HFFc6 (cell line): ENCODE results near the gene NUCB1. TPM values are rescaled to one million over a fixed set of nuclear protein-coding genes. Genes with fewer than 3 reads are reported as not detected.

Experiments
- DNase-seq: peaks from one replicate; pipeline ENCODE4 v3.0.0-alpha.2; 2018
- H3K27ac Mint-ChIP-seq: 2 replicates; pipeline ENCODE4 v1.8.0; 2020; ENCODE audit warnings: mild to moderate bottlenecking, mixed read lengths
- H3K27me3 Mint-ChIP-seq: 2 replicates; pipeline ENCODE4 v1.8.0; 2021; ENCODE audit warnings: mild to moderate bottlenecking, moderate library complexity, mixed read lengths; ENCODE audit not compliant: insufficient read depth
- H3K36me3 Mint-ChIP-seq: 2 replicates; pipeline ENCODE4 v1.8.0; 2021; ENCODE audit warnings: low read depth, mixed read lengths
- H3K4me1 Mint-ChIP-seq: 2 replicates; pipeline ENCODE4 v1.8.0; 2020; ENCODE audit warnings: low read depth, mixed read lengths
- H3K4me3 Mint-ChIP-seq: 2 replicates; pipeline ENCODE4 v1.8.0; 2020; ENCODE audit warnings: mild to moderate bottlenecking, moderate library complexity, mixed read lengths
- H3K9me3 Mint-ChIP-seq: 2 replicates; pipeline ENCODE4 v1.8.0; 2020; ENCODE audit warnings: mild to moderate bottlenecking, mixed read lengths
- total RNA-seq, 6 experiments: library from RNA; stranded (reverse); fragmentation: NEBNext Ultra II Directional; extraction: Animal tissue kit (Norgen Biotek cat#: 25700); gene quantifications; 2 replicates in 1 of 6; 3 replicates in 5 of 6; pipeline ENCODE4 v1.2.3, GENCODE V29; 2021
- TF ChIP-seq, protein P1 (sequence below): fragments of 200-600 bp; sonication (generic); IDR thresholded peaks from 2 replicates; pipeline ENCODE4 v1.5.0; 2021; ENCODE audit warnings: antibody characterized with exemption, mild to moderate bottlenecking

NUCB1 gene
- total RNA-seq, 6 experiments from 2014 or later = 129 to 160 (median 152) TPM

GRCh38 chr19:48933382-48933932 is 33.3 kb downstream of the NUCB1 start, which contains the start of gene DHDH:
TSS of gene DHDH (plus strand) at chr19:48933699. CDS start at chr19:48933722, 23 bp downstream.
- Mint-ChIP-seq H3K9me3 (no peaks in the 10 kb centered on the region; the same call in 1 of the 2 replicates), H3K27me3 (peaks cover 14% of the 10 kb centered on the region), H3K36me3 (no peaks in the 10 kb centered on the region; the same call in 1 of the 2 replicates), H3K4me3 (peak within 1 kb of the TSS; percentile 85), H3K27ac (no peak within 1 kb of the TSS), H3K4me1 (peaks cover 11% of the 10 kb centered on the region)
- TF ChIP-seq, protein P1, sequence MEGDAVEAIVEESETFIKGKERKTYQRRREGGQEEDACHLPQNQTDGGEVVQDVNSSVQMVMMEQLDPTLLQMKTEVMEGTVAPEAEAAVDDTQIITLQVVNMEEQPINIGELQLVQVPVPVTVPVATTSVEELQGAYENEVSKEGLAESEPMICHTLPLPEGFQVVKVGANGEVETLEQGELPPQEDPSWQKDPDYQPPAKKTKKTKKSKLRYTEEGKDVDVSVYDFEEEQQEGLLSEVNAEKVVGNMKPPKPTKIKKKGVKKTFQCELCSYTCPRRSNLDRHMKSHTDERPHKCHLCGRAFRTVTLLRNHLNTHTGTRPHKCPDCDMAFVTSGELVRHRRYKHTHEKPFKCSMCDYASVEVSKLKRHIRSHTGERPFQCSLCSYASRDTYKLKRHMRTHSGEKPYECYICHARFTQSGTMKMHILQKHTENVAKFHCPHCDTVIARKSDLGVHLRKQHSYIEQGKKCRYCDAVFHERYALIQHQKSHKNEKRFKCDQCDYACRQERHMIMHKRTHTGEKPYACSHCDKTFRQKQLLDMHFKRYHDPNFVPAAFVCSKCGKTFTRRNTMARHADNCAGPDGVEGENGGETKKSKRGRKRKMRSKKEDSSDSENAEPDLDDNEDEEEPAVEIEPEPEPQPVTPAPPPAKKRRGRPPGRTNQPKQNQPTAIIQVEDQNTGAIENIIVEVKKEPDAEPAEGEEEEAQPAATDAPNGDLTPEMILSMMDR = no peak
- peak; percentile 9 for DNase-seq

- no peaks in the 10 kb centered on the region; the same call in 1 of the 2 replicates for H3K9me3 Mint-ChIP-seq
Observed at GRCh38 chr19:48934837-48935236, 34.7 kb downstream of the NUCB1 start.

GRCh38 chr19:48935864-48936263 is 35.8 kb downstream of the NUCB1 start:
- Mint-ChIP-seq H3K4me1 (peaks cover 11% of the 10 kb centered on the region), H3K36me3 (peaks cover under 1% of the 10 kb centered on the region; the same call in 1 of the 2 replicates), H3K4me3 (no peak overlapping the region), H3K9me3 (peaks cover 1% of the 10 kb centered on the region), H3K27ac (no peak overlapping the region), H3K27me3 (peaks cover 11% of the 10 kb centered on the region)
- TF ChIP-seq, protein P1 = no peak
- DNase-seq = no peak

More at GRCh38 chr19:48934837-48935236, 34.7 kb downstream of the NUCB1 start:
- Mint-ChIP-seq H3K36me3 (no peaks in the 10 kb centered on the region; the same call in 1 of the 2 replicates), H3K27ac (no peak overlapping the region), H3K27me3 (peaks cover 11% of the 10 kb centered on the region), H3K4me1 (peaks cover 11% of the 10 kb centered on the region), H3K4me3 (no peak overlapping the region)
- DNase-seq = no peak
- TF ChIP-seq, protein P1 = peak; percentile 17; the same call in 1 of the 2 replicates

DNA sequence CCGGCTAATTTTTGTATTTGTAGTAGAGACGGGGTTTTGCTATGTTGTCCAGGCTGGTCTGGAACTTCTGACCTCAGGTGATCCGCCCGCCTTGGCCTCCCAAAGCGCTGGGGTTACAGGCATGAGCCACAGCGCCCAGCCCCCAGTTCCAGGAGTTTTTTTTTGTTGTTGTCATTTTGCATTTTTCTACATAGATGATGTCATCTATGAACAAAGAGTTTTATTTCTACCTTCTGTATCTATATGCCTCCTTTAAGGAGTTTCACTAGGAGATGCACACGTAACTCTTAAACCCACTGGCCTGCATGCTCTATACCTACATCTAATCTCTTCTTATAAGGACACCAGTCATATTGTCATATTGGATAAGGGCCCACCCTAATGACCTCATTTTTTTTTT is 38.1 kb downstream of the NUCB1 start:
- Mint-ChIP-seq H3K36me3 (peaks cover 5% of the 10 kb centered on the region; the same call in 1 of the 2 replicates), H3K27me3 (peaks cover 1% of the 10 kb centered on the region), H3K4me3 (no peak overlapping the region), H3K9me3 (peaks cover 8% of the 10 kb centered on the region), H3K27ac (no peak overlapping the region), H3K4me1 (peaks cover 8% of the 10 kb centered on the region)
- TF ChIP-seq, protein P1 = no peak
- no peak for DNase-seq

DNA sequence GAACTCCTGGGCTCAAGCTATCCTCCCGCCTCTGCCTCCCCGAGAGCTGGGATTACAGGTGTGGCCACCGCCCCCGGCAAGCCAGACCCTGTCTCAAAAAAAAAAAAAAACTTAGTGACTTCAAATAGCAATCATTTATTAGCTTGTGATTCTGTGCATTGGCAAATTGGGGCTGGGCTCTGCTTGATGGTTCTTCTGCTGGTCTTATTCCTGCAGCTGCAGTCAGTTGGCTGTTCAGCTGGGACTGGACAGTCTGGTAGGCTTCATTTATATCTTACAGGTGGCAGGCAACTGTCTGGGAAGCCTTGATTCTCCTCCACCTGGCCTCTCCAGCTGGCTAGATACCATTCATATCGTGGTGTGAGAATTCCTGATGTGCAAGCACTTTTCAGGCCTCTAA is 40.8 kb downstream of the NUCB1 start:
- Mint-ChIP-seq H3K27ac (no peak overlapping the region), H3K36me3 (peaks cover 5% of the 10 kb centered on the region; the same call in 1 of the 2 replicates), H3K9me3 (peaks cover 8% of the 10 kb centered on the region), H3K4me1 (no peaks in the 10 kb centered on the region), H3K4me3 (no peak overlapping the region), H3K27me3 (peaks cover 1% of the 10 kb centered on the region; the same call in 1 of the 2 replicates)
- no peak for DNase-seq
- TF ChIP-seq, protein P1 = no peak
